Activated naive CD8-positive, alpha-beta T cell treated with anti-CD3 and anti-CD28 coated beads, Interleukin-2, amount 10 ng/mL, durations not matched to agents 7 days and 5 days (primary cell): ENCODE data around the gene RWDD4. TPM values are rescaled to one million over a fixed set of nuclear protein-coding genes. Genes with fewer than 3 reads are reported as not detected.

ENCODE experiments used
- ATAC-seq: fragments of 150-1000 bp; cut with Tn5 transposase; one replicate; pipeline ENCODE4 v1.10.0; 2021; ENCODE audit warnings: low read depth, moderate library complexity
- POLR2A ChIA-PET: fragments of 350-600 bp; sonication (Branson Sonifier 250); formaldehyde crosslinking; loops from one replicate; lab custom pipeline; 2021; ENCODE audit warnings: antibody characterized with exemption; lab: Charles Lee
- DNase-seq: peaks from one replicate; pipeline ENCODE4 v3.0.0; 2021
- H3K27ac Mint-ChIP-seq: one replicate; pipeline ENCODE4 v1.8.0; 2022; ENCODE audit warnings: mild to moderate bottlenecking, mixed read lengths
- H3K27me3 Mint-ChIP-seq: one replicate; pipeline ENCODE4 v1.8.0; 2022; ENCODE audit warnings: mild to moderate bottlenecking, moderate library complexity, mixed read lengths
- H3K36me3 Mint-ChIP-seq: one replicate; pipeline ENCODE4 v1.8.0; 2021; ENCODE audit warnings: mild to moderate bottlenecking, mixed read lengths
- H3K4me1 Mint-ChIP-seq: one replicate; pipeline ENCODE4 v1.8.0; 2021; ENCODE audit warnings: mixed read lengths
- H3K4me3 Mint-ChIP-seq: one replicate; pipeline ENCODE4 v1.8.0; 2022; ENCODE audit warnings: mild to moderate bottlenecking, moderate library complexity, mixed read lengths
- H3K9me3 Mint-ChIP-seq: one replicate; pipeline ENCODE4 v1.8.0; 2021; ENCODE audit warnings: mixed read lengths
- total RNA-seq, 2 experiments: library from RNA; stranded (reverse); gene quantifications; one replicate each; pipeline ENCODE4 v1.2.3, GENCODE V29; 2021

RWDD4 gene
- total RNA-seq, 2 experiments from 2014 or later, result 13.9 to 14.1 TPM

DNA sequence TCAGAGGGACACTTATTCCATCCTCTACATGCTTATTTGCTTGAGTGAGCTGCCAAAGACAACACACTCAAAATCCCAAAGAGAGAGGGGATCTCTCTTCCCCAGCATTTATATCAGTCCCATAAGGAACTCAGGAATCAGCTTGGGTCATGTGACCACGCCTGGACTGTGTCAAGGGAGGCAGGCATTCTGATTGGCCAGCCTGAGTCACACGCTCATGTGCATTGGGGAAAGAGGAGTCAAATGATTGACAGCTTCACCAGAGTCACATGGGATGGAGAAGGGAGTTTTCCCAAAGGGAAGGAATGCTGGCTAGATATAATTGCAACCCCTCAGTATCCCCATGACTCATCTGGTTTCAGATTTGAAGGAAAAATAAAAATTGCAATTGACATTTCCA lies 49.0 kb downstream of the RWDD4 start:
- POLR2A ChIA-PET, result no interaction called here
- Mint-ChIP-seq H3K4me3 (no peak overlapping the region), H3K27me3 (peaks cover 9% of the 10 kb centered on the region), H3K4me1 (no peaks in the 10 kb centered on the region), H3K27ac (no peak overlapping the region), H3K36me3 (no peaks in the 10 kb centered on the region), H3K9me3 (no peaks in the 10 kb centered on the region)
- no peak for DNase-seq
- ATAC-seq, result no peak

DNA sequence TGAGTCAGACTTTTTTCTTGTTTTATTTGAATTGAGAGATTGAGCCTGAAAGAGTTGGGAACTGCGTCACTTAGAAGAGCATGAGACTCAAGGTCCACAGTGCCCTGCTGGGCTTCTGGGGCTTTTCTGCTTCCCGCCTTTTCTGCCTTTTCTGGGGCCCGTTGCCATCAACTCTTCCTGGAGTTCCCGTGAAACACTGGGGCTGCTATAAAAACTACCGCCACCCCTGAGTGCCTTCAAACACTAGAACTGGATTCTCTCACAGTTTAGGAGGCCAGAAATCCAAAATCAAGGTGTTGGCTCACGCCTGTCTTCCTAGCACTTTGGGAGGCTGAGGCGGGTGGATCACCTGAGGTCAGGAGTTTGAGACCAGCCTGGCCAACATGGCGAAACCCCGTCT lies 49.8 kb downstream of the RWDD4 start:
- H3K4me1 Mint-ChIP-seq, result no peaks in the 10 kb centered on the region
- H3K27me3 Mint-ChIP-seq, result peaks cover 3% of the 10 kb centered on the region
- no peak overlapping the region for H3K4me3 Mint-ChIP-seq
- H3K9me3 Mint-ChIP-seq, result no peaks in the 10 kb centered on the region
- no peak for DNase-seq
- no peak overlapping the region for H3K27ac Mint-ChIP-seq
- H3K36me3 Mint-ChIP-seq, result no peaks in the 10 kb centered on the region
- ATAC-seq, result no peak
- POLR2A ChIA-PET, result interaction anchor here (0.7 kb wide), 1 partner anchor 27 kb away, joined by 5 read pairs; no protein-coding TSS in a partner anchor

DNA sequence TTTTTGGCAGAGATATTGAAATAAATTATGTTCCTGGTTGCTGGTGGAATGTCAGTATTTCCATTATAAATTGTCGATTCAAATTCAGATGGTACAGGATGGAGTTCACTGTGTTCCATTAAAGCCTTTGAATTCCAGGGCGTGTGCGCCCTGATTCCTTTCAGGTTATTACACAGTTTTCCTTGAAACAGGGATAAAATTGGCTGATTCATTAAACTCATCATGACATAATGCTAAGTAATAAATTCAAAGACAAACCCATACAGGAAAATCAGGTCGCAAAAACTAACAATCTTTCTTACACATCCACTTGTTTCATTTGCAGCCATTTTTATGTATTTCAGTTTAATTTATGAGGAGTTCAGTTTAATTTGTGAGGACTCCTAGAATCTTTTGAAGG lies 51.1 kb downstream of the RWDD4 start:
- Mint-ChIP-seq H3K4me1 (no peaks in the 10 kb centered on the region), H3K36me3 (no peaks in the 10 kb centered on the region), H3K27me3 (no peaks in the 10 kb centered on the region), H3K27ac (no peak overlapping the region), H3K9me3 (no peaks in the 10 kb centered on the region), H3K4me3 (no peak overlapping the region)
- POLR2A ChIA-PET, result no interaction called here
- DNase-seq, result no peak
- ATAC-seq, result no peak

DNA sequence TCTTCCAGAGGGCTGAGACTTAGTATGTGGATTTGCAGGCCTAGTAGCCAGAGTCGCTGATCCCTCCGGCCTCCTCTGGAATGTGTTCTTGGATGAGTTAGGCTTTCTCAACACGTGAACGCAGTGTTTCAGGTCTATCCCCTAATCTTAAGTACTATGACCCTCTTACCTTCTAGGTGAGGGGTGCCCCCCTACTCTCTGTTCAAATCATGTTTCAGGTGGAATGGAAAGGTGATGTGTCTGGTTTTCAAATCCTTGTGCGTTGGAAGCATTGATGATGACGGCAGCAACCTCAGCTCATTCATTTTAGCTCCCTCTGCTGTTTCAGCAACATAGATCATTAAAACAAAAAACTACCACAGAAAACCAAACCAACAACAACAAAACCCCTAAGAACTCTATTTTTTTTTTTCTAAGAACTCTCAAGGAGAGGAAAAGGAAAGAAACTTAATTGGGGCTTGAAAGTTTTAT lies 56.4 kb downstream of the RWDD4 start:
- Mint-ChIP-seq H3K9me3 (no peaks in the 10 kb centered on the region), H3K27me3 (no peaks in the 10 kb centered on the region), H3K4me1 (peaks cover 2% of the 10 kb centered on the region), H3K36me3 (no peaks in the 10 kb centered on the region), H3K27ac (no peak overlapping the region), H3K4me3 (no peak overlapping the region)
- ATAC-seq (no peak), DNase-seq (no peak)
- POLR2A ChIA-PET, result no interaction called here

DNA sequence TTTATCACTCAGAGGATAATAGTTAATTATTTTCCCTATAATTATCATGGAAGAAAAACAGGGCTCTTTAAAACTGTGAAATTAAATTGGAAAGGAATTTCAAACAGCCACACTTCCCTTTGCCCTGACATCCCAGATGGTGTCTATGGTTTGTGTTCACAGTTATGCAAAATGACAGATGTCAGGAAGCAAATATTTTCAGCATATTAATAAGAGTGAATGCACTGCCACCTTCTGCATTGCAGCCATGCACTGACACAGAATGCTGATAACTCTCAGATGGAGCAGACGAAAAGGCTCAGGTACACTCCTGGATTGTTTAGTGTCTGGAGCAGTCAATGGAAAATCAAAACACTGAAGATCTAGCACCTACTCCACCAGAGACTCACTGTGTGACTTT lies 57.6 kb downstream of the RWDD4 start:
- H3K4me3 Mint-ChIP-seq, result no peak overlapping the region
- H3K9me3 Mint-ChIP-seq, result no peaks in the 10 kb centered on the region
- H3K36me3 Mint-ChIP-seq, result no peaks in the 10 kb centered on the region
- POLR2A ChIA-PET, result no interaction called here
- DNase-seq, result no peak
- H3K4me1 Mint-ChIP-seq, result peaks cover 2% of the 10 kb centered on the region
- no peak for ATAC-seq
- H3K27me3 Mint-ChIP-seq, result peaks cover 2% of the 10 kb centered on the region
- no peak overlapping the region for H3K27ac Mint-ChIP-seq

DNA sequence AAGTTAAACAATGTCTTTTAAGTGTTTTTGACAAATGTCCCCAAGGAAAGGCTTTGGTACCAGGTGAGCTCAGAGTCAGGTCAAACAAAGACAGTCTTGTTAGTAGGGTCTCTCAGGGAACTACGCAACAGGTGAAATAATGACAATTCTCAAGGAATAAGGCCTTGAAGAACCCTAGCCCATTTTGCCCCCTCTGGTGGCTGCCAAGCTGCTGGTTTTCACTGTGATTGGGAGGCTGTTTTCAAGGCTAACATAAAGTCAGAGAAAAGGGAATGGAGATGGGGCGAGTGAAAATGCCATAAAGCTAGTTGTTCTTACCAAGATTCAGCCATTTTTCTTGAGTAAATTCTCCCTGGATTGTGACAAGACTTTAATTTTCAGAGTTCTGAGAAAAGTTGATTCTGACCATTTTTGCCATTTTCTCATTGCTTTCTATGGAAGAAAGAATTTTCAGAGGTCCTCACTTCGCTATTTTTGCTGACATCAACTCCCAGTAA lies 58.7 kb downstream of the RWDD4 start:
- Mint-ChIP-seq H3K9me3 (no peaks in the 10 kb centered on the region), H3K4me3 (no peak overlapping the region), H3K27ac (no peak overlapping the region), H3K4me1 (peaks cover 2% of the 10 kb centered on the region), H3K27me3 (peaks cover 3% of the 10 kb centered on the region), H3K36me3 (no peaks in the 10 kb centered on the region)
- POLR2A ChIA-PET, result no interaction called here
- DNase-seq, result no peak
- no peak for ATAC-seq

- Mint-ChIP-seq H3K4me1 (peaks cover 2% of the 10 kb centered on the region), H3K4me3 (no peak overlapping the region), H3K36me3 (no peaks in the 10 kb centered on the region), H3K9me3 (no peaks in the 10 kb centered on the region), H3K27me3 (peaks cover 4% of the 10 kb centered on the region), H3K27ac (no peak overlapping the region)
- no peak for DNase-seq
- no peak for ATAC-seq
- POLR2A ChIA-PET, result no interaction called here
These were observed 59.3 kb downstream of the RWDD4 start for GRCh38 chr4:183599690-183600089.

DNA sequence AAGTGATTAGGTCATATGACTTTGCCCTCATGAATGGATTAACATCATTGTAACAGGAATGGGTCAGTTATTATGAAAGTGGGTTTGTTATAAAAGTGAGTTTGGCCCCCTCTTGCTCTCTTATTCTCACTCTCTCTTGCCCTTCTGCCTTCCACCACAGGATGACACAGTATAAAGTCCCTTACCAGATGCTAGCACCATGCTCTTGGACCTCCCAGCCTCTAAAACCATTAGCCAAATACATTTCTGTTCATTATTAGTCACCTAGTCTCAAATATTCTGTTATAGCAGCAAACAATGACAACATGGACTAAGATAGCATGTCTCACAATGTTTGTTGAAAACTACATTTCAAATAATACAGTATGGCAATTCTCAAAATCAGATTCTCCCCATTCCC lies 59.7 kb downstream of the RWDD4 start:
- POLR2A ChIA-PET, result no interaction called here
- DNase-seq, result no peak
- no peak overlapping the region for H3K27ac Mint-ChIP-seq
- H3K9me3 Mint-ChIP-seq, result no peaks in the 10 kb centered on the region
- no peaks in the 10 kb centered on the region for H3K36me3 Mint-ChIP-seq
- H3K4me3 Mint-ChIP-seq, result no peak overlapping the region
- H3K4me1 Mint-ChIP-seq, result peaks cover 2% of the 10 kb centered on the region
- H3K27me3 Mint-ChIP-seq, result peaks cover 4% of the 10 kb centered on the region
- no peak for ATAC-seq

GRCh38 chr4:183596067-183596757 lies 62.8 kb downstream of the RWDD4 start:
- Mint-ChIP-seq H3K9me3 (no peaks in the 10 kb centered on the region), H3K36me3 (no peaks in the 10 kb centered on the region), H3K4me3 (no peak overlapping the region), H3K27me3 (peaks cover 11% of the 10 kb centered on the region), H3K27ac (no peak overlapping the region), H3K4me1 (no peaks in the 10 kb centered on the region)
- ATAC-seq (no peak), DNase-seq (no peak)
- POLR2A ChIA-PET, result no interaction called here

- Mint-ChIP-seq H3K27me3 (peaks cover 11% of the 10 kb centered on the region), H3K4me3 (no peak overlapping the region), H3K4me1 (no peaks in the 10 kb centered on the region), H3K27ac (no peak overlapping the region), H3K36me3 (no peaks in the 10 kb centered on the region), H3K9me3 (no peaks in the 10 kb centered on the region)
- ATAC-seq (no peak), DNase-seq (no peak)
- POLR2A ChIA-PET, result no interaction called here
These were observed 64.2 kb downstream of the RWDD4 start for GRCh38 chr4:183594823-183595222.

DNA sequence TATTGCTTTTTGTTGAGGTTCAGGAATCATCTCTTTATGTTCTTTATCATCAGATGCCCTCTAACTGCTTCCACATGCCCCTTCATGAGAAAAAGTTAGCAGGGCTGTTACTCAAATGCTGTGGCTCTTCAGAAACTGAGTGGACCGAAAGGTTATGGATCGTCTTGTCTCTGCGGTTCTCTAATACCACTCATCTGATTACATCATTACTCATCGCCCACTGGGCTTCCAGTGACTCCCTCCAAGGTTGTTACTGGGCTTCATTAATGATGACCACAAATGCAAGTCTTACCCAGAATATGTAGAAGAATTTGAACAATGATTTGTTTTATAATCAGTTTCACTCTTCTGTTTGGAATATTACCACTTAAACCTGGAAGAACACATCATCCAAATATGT lies 67.7 kb downstream of the RWDD4 start:
- Mint-ChIP-seq H3K4me1 (no peaks in the 10 kb centered on the region), H3K9me3 (no peaks in the 10 kb centered on the region), H3K4me3 (no peak overlapping the region), H3K27me3 (peaks cover 9% of the 10 kb centered on the region), H3K27ac (no peak overlapping the region), H3K36me3 (no peaks in the 10 kb centered on the region)
- no peak for DNase-seq
- ATAC-seq, result no peak
- POLR2A ChIA-PET, result no interaction called here

Other genes with a start within 250 kb of the RWDD4 start
- gene CDKN2AIP, start 214.5 kb downstream of the RWDD4 start, total RNA-seq, result 10 to 100 TPM; 38.8 to 39.8 TPM
- gene ING2, start 154.1 kb downstream of the RWDD4 start, total RNA-seq, result 10 to 100 TPM; 14.5 to 15.4 TPM
- gene TRAPPC11, start 108 bp upstream of the RWDD4 start, total RNA-seq, result 10 to 100 TPM; 33.0 to 34.6 TPM
- not detected for gene STOX2, start 246.1 kb upstream of the RWDD4 start, total RNA-seq